Measurements from ENCODE around the gene DENND1A.

DENND1A gene

DNA sequence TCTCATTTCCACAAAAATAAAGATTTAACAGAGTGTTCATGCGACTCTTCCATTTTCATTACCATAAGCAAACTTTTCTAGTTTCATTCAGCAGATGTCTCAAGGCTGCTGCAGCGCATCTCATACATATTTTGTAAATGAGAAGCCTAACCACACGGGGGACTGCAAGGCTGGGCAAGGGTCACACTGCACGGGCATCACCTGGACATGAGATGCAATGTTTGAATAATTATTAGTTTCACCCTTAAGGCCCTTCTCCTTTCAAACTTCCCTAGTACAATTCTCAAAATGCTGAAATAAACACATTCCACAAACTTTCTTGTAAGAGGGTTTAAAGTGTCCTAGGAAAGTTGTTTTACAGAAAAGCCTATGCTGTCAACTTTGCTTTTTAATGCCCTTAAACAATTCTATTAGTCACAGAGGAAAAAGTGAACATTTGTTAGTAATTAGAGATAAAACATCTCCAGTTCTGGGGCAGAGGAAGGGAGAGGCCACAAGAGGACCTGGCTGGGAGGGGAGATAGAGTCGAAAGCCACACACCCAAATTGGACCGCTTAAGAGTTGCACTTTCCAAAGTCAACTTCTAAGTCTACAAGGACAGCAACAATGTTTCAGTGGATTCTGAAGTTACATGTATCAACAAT, 1.3 kb downstream of the DENND1A start:
- H3K4me2 ChIP-seq (ENCODE audit: low read depth, low read length, poor library complexity, severe bottlenecking): peak overlapping the region; percentile 90
- no peaks in the 10 kb centered on the region; the same call in 1 of the 2 replicates for H4K20me1 ChIP-seq (ENCODE audit: low read depth, low read length)
- H3K27ac ChIP-seq (ENCODE audit: low read depth, low read length): no peak overlapping the region
- H3K79me2 ChIP-seq (ENCODE audit: insufficient read depth, low read length): 0 out of 2 replicates have a peak, but pooled peaks cover 4% of the 10 kb centered on the region
- H3K9ac ChIP-seq (ENCODE audit: low read length): peak overlapping the region; percentile 67
- H2AFZ ChIP-seq (ENCODE audit: low read depth, low read length, severe bottlenecking): no peak overlapping the region
- peak overlapping the region; percentile 70 for H3K4me3 ChIP-seq (ENCODE audit: insufficient read depth, low read length, poor library complexity, severe bottlenecking)
- H3K36me3 ChIP-seq (ENCODE audit: low read length): no peaks in the 10 kb centered on the region
- TF ChIP-seq, protein P1, sequence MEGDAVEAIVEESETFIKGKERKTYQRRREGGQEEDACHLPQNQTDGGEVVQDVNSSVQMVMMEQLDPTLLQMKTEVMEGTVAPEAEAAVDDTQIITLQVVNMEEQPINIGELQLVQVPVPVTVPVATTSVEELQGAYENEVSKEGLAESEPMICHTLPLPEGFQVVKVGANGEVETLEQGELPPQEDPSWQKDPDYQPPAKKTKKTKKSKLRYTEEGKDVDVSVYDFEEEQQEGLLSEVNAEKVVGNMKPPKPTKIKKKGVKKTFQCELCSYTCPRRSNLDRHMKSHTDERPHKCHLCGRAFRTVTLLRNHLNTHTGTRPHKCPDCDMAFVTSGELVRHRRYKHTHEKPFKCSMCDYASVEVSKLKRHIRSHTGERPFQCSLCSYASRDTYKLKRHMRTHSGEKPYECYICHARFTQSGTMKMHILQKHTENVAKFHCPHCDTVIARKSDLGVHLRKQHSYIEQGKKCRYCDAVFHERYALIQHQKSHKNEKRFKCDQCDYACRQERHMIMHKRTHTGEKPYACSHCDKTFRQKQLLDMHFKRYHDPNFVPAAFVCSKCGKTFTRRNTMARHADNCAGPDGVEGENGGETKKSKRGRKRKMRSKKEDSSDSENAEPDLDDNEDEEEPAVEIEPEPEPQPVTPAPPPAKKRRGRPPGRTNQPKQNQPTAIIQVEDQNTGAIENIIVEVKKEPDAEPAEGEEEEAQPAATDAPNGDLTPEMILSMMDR (IDR thresholded peaks at IDR 0.05; ENCODE audit: insufficient read depth, low read length, poor library complexity, severe bottlenecking): no peak
- TF ChIP-seq EZH2phosphoT487 (conservative IDR thresholded peaks at IDR 0.05; ENCODE audit: low read length): no peak
- H3K27me3 ChIP-seq (ENCODE audit: low read length): no peaks in the 10 kb centered on the region
- H3K9me3 ChIP-seq (ENCODE audit: insufficient read depth, low read length): no peaks in the 10 kb centered on the region
- H3K9me2 ChIP-seq (replicated peaks; ENCODE audit: insufficient read depth, low read length): no peaks in the 10 kb centered on the region
- H3F3A ChIP-seq (ENCODE audit: insufficient read depth): peaks cover 9% of the 10 kb centered on the region

DNA sequence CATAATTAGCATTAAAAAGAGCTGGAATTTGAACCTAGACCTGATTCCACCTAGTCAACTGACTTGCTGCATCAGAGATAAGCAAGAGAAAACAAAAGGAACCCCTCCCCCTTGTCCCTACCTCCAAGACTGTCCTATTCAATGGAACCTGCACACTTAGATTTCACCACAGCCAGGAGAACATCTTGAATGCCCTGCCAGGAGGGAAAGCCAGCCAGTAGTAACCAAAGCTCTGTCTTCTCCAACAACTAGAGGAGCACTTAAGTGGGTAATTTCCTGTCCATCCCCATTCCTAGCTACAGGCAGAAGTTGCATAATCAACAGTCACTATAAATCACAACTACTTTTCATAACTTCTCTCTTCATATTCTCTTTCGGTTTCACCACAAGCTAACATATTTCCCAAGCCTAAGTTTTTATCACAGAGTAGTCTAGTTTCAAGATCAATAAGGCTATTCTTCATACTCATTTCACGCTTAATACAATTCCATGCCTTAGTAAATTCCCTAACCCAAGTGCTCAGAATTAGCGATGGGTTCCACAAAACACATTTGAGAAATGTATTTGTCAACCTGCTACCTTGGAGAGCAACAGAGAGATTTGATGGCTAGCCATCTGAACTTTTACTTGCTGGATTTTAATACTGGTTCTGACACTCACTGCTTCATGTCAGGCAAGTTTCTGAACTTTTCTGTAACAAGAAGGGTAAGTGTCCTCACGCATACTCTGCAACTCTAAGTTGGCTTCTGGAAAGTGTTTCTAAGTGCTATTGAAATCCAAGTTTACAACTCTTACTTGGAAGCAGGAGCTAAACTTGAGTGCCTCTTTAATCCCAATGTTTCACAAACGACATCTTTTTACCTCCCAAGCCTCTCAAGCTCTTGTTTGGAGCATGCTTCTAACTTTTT, 2.0 kb downstream of the DENND1A start:
- Histone ChIP-seq H4K20me1 (ENCODE audit: low read depth, low read length) (no peaks in the 10 kb centered on the region; the same call in 1 of the 2 replicates), H3K4me2 (ENCODE audit: low read depth, low read length, poor library complexity, severe bottlenecking) (peak overlapping the region; percentile 90), H3K27me3 (ENCODE audit: low read length) (no peaks in the 10 kb centered on the region), H3K4me3 (ENCODE audit: insufficient read depth, low read length, poor library complexity, severe bottlenecking) (no peak overlapping the region), H3K36me3 (ENCODE audit: low read length) (no peaks in the 10 kb centered on the region), H3K9ac (ENCODE audit: low read length) (no peak overlapping the region), H3K9me2 (replicated peaks; ENCODE audit: insufficient read depth, low read length) (no peaks in the 10 kb centered on the region), H3F3A (ENCODE audit: insufficient read depth) (peaks cover 9% of the 10 kb centered on the region), H3K27ac (ENCODE audit: low read depth, low read length) (no peak overlapping the region), H3K9me3 (ENCODE audit: insufficient read depth, low read length) (no peaks in the 10 kb centered on the region), H2AFZ (ENCODE audit: low read depth, low read length, severe bottlenecking) (no peak overlapping the region), H3K79me2 (ENCODE audit: insufficient read depth, low read length) (0 out of 2 replicates have a peak, but pooled peaks cover 4% of the 10 kb centered on the region)
- TF ChIP-seq EZH2phosphoT487 (conservative IDR thresholded peaks at IDR 0.05; ENCODE audit: low read length): no peak
- TF ChIP-seq, protein P1 (IDR thresholded peaks at IDR 0.05; ENCODE audit: insufficient read depth, low read length, poor library complexity, severe bottlenecking): no peak

DNA sequence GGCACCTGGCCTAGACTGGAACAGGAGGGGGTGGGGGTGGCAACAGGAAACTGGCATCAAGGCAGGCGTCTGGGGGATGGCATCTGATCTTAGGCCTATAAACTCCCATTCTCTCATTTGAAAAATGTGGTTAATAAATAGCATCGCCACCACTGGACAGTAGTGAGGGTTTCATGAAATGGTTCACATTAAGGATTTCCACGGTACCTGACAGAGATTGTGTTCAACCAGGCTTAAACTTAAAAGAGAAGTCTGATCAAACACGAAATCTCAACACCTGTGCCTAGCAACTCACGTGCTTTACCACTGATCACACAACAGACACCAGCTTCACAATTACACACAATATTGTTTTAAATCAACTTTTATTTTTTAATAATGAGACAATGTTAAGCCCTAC, 3.0 kb downstream of the DENND1A start:
- H2AFZ ChIP-seq (ENCODE audit: low read depth, low read length, severe bottlenecking): no peak overlapping the region
- no peak overlapping the region for H3K27ac ChIP-seq (ENCODE audit: low read depth, low read length)
- H3K79me2 ChIP-seq (ENCODE audit: insufficient read depth, low read length): 0 out of 2 replicates have a peak, but pooled peaks cover 4% of the 10 kb centered on the region
- H4K20me1 ChIP-seq (ENCODE audit: low read depth, low read length): no peaks in the 10 kb centered on the region; the same call in 1 of the 2 replicates
- no peaks in the 10 kb centered on the region for H3K27me3 ChIP-seq (ENCODE audit: low read length)
- no peak overlapping the region for H3K4me3 ChIP-seq (ENCODE audit: insufficient read depth, low read length, poor library complexity, severe bottlenecking)
- no peaks in the 10 kb centered on the region for H3K9me3 ChIP-seq (ENCODE audit: insufficient read depth, low read length)
- no peaks in the 10 kb centered on the region for H3K36me3 ChIP-seq (ENCODE audit: low read length)
- H3F3A ChIP-seq (ENCODE audit: insufficient read depth): peaks cover 9% of the 10 kb centered on the region
- no peak overlapping the region for H3K4me2 ChIP-seq (ENCODE audit: low read depth, low read length, poor library complexity, severe bottlenecking)
- TF ChIP-seq, protein P1 (IDR thresholded peaks at IDR 0.05; ENCODE audit: insufficient read depth, low read length, poor library complexity, severe bottlenecking): no peak
- TF ChIP-seq EZH2phosphoT487 (conservative IDR thresholded peaks at IDR 0.05; ENCODE audit: low read length): no peak
- H3K9me2 ChIP-seq (replicated peaks; ENCODE audit: insufficient read depth, low read length): no peaks in the 10 kb centered on the region
- no peak overlapping the region for H3K9ac ChIP-seq (ENCODE audit: low read length)

All from SU-DHL-6 (cell line).